IMR-90 (cell line): ENCODE results near the gene SLCO3A1.

Source experiments
- CEBPB ChIP-seq: IDR thresholded peaks from 2 replicates; pipeline ENCODE4 v1.6.1; 2012; ENCODE audit warnings: low read depth, low read length, improper control_type of control experiment
- CTCF ChIP-seq: conservative IDR thresholded peaks from 2 replicates; pipeline ENCODE4 v1.5.1; 2012; ENCODE audit warnings: mild to moderate bottlenecking, low read depth, low read length, improper control_type of control experiment
- FOS ChIP-seq: fragments of 150-350 bp; IDR thresholded peaks from 2 replicates; pipeline ENCODE4 v1.6.1; 2016; ENCODE audit warnings: low read depth, low read length
- MAFK ChIP-seq: IDR thresholded peaks from 2 replicates; pipeline ENCODE4 v1.6.1; 2012; ENCODE audit warnings: low read depth, low read length, improper control_type of control experiment
- MAZ ChIP-seq: IDR thresholded peaks from 2 replicates; pipeline ENCODE4 v1.6.1; 2012; ENCODE audit warnings: low read depth, mild to moderate bottlenecking, low read length, improper control_type of control experiment, moderate library complexity, borderline replicate concordance
- MXI1 ChIP-seq: IDR thresholded peaks from 2 replicates; pipeline ENCODE4 v1.6.1; 2012; ENCODE audit warnings: low read depth, mild to moderate bottlenecking, low read length, moderate library complexity, borderline replicate concordance
- POLR2A ChIP-seq: IDR thresholded peaks from 2 replicates; pipeline ENCODE4 v1.6.1; 2012; ENCODE audit warnings: mild to moderate bottlenecking, low read depth, low read length
- RAD21 ChIP-seq: IDR thresholded peaks from 2 replicates; pipeline ENCODE4 v1.6.1; 2012; ENCODE audit warnings: low read length, improper control_type of control experiment
- RCOR1 ChIP-seq: IDR thresholded peaks from 2 replicates; pipeline ENCODE4 v1.6.1; 2012; ENCODE audit warnings: mild to moderate bottlenecking, low read length, improper control_type of control experiment; ENCODE audit not compliant: insufficient replicate concordance
- RFX5 ChIP-seq: IDR thresholded peaks from 2 replicates; pipeline ENCODE4 v1.8.0; 2012; ENCODE audit warnings: low read depth, mild to moderate bottlenecking, low read length, moderate library complexity
- SMC3 ChIP-seq: fragments of 150-350 bp; IDR thresholded peaks from 2 replicates; pipeline ENCODE4 v1.6.1; 2016; ENCODE audit warnings: low read depth, mild to moderate bottlenecking, antibody characterized with exemption, low read length, moderate library complexity
- USF2 ChIP-seq: fragments of 150-350 bp; IDR thresholded peaks from 2 replicates; pipeline ENCODE4 v1.6.1; 2017; ENCODE audit warnings: mild to moderate bottlenecking, antibody characterized with exemption, low read length, low read depth
- TF ChIP-seq, protein P1 (sequence below): fragments of 150-350 bp; IDR thresholded peaks from 2 replicates; pipeline ENCODE4 v1.6.1; 2016; ENCODE audit warnings: low read depth, mild to moderate bottlenecking, low read length, moderate library complexity, borderline replicate concordance

DNA sequence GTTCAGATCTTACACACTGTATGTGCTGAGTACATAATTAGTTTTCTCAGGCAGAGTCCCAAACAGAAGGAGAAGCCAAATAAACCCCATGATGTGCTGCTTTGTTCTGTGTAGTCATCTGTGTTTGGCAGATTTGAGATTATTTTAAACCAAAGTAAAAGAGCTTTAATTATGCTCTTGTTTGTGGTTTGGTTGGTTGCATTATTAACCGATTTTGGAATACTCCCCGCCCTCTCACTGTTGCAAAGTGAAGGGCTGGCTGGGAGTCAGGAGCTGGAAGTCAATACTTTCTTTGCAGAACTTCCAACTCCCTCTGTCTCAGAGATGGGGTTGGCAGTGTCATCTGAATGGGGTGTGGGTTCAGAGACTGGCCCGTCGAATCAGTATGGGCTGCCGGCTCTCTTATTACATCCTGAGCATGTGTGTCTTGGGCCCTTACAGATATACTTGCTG, 34.4 kb downstream of the SLCO3A1 start:
- TF ChIP-seq POLR2A (no peak), MXI1 (no peak), CTCF (no peak), MAFK (no peak), SMC3 (no peak), FOS (no peak), RFX5 (no peak), USF2 (no peak), RAD21 (no peak), MAZ (no peak), RCOR1 (no peak), CEBPB (no peak)
- TF ChIP-seq, protein P1, sequence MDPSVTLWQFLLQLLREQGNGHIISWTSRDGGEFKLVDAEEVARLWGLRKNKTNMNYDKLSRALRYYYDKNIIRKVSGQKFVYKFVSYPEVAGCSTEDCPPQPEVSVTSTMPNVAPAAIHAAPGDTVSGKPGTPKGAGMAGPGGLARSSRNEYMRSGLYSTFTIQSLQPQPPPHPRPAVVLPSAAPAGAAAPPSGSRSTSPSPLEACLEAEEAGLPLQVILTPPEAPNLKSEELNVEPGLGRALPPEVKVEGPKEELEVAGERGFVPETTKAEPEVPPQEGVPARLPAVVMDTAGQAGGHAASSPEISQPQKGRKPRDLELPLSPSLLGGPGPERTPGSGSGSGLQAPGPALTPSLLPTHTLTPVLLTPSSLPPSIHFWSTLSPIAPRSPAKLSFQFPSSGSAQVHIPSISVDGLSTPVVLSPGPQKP: no peak
